ENCODE data around the gene PLCB1.

PLCB1 gene

GRCh38 chr20:8720089-8720488 is 588.0 kb downstream of the PLCB1 start:
- no peak for DNase-seq (ENCODE audit: low read depth in 2 of 2)

- DNase-seq (ENCODE audit: low read depth in 2 of 2): peak in 1 of 2 donors; percentile 1
Measured at GRCh38 chr20:8721098-8721497, 589.0 kb downstream of the PLCB1 start.

DNA sequence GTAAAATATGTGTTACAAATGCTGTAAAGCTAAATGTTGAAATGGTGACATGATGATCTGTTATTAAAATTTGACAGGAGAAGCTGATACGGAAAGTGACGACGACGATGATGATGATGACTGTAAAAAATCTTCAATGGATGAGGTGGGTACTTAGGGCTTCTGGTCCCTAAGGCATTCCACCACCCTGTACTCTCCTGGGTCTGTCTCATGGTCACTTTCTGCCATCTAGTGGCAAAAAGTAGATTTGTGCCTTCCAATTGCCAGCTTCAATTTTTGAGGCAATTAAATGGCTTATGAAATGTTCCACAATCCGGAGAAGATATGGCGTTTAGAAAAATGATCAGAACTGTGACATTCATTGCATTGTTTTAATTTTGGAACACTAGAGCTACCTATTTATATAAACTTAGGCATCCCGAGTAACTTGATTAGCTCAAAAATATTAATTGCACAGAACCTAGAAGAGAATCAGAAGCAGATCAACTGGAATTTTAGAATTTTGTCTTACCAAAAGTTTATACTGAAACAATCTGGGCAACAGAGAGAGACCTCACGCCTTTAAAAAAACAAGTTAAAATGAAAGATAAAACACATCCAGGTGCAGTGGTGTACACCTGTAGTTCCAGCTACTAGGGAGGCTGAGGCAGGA is 590.3 kb downstream of the PLCB1 start:
- peak in 1 of 2 donors; percentile 14 for DNase-seq (ENCODE audit: low read depth in 2 of 2)

DNA sequence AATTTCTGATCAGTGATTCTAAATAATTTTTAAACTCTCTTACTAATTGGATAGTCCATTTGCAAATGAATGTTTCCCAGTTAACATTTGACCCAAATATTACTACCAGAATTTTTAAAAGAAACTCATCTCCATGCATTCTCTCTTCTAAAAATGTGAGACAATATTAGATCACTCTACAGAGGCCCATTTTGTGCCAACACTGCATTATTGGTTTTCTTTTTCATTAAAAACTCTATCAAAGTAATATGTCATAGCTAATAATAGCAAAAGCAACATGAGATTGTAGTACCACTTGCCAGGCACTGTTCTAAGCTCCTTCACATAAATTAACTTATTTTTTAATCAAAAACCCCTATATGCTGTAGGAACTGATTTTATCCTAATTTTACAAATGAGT is 591.2 kb downstream of the PLCB1 start:
- DNase-seq (ENCODE audit: low read depth in 2 of 2): no peak

DNA sequence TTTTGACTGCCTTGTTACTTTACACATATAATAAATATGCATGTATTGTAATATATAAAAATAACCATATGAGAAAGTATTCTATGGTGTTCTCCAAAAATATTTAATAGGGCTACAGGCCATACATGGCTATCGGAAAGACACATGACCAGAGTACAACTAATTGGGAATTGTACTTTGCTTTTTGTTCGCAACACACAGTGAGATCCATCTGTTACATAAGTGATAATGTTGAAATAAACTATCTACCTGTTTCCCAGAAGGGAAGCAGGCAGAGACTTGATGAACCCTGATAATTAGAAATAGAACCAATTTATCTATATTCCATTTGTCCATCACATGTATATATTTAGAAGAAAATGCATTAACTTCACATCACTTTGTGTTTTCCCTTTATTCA is 592.8 kb downstream of the PLCB1 start:
- no peak for DNase-seq (ENCODE audit: low read depth in 2 of 2)

DNA sequence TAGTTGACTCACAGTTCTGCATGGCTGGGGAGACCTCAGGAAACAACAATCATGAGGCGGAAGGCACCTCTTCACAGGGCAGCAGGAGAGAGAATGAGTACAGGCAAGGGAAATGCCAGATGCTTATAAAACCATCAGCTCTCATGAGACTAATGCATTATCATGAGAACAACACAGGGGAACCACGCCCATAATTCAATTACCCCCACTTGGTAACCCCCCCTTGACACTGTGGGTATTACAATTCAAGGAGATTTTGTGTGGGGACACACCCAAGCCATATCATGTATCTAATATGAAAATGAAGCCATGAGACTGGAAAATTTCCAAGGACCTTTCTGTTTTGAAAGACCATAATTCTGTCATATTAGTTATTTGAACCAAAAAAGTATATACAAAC is 594.4 kb downstream of the PLCB1 start:
- DNase-seq (ENCODE audit: low read depth in 2 of 2): no peak

DNA sequence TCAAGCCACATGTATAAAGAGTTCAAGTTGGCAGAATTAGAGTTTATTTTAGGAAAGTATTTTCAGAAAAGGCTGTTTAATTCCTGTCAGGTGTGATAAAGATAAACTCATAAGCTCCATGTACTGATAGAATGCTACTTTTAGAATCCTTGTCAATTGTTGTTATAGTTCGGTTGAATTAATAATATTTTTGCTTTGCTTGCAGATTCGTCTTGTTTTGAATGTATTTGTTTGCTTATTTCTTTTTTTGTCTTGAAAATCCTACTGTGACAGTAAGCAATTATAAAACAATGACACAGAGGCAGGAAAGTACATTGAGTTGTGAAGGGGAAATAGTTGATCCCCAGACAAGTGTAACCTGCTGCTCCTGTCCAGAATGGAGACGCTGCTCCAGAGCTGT is 602.9 kb downstream of the PLCB1 start:
- no peak for DNase-seq (ENCODE audit: low read depth in 2 of 2)

DNA sequence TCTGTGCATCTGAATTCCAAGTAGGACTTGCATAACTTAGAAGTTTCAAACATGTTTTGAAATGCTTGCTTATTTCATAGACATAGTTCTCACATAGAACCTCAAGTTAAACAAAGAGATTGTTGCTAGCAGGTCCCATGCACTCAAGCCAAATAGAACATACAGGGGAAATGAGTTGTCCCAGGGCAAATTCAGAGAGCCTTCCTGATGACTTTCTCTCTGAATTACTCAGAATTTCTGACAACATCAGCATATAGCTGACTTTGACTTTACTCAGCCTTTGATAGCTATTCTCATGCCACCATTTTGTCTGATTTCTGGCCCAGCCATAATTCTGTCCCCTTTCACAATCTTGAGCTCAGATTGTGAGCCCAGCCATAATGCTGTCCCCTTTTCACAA is 603.6 kb downstream of the PLCB1 start:
- no peak for DNase-seq (ENCODE audit: low read depth in 2 of 2)

- DNase-seq (ENCODE audit: low read depth in 2 of 2): no peak
Measured at GRCh38 chr20:8740265-8740664, 608.2 kb downstream of the PLCB1 start.

DNA sequence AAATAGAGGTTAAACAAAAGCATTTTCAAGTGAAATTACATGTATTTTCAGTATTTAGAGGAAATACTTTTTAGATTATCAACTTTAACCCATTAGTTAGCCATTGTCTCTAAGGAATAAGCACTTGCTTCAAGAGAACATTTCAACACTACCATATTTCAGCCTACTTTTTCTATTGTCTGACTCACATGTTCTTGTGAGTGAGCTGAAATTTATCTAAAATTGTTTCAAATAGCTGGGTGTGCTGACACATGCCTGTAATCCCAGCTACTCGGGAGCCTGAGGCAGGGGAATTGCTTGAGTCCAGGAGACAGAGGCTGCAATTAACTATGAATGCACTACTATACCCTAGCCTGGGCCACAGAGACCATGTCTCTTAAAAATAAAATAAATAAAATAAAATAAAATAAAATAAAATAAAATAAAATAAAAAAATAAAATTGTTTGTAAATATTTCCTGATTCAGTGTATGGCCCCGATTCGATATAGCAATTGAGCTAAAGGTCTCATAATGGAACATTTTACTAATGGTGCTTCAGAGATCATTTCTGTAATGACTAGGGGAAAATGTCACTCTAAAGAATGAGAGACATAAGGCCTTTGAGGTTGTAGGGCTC is 612.3 kb downstream of the PLCB1 start:
- DNase-seq (ENCODE audit: low read depth in 2 of 2): no peak

DNA sequence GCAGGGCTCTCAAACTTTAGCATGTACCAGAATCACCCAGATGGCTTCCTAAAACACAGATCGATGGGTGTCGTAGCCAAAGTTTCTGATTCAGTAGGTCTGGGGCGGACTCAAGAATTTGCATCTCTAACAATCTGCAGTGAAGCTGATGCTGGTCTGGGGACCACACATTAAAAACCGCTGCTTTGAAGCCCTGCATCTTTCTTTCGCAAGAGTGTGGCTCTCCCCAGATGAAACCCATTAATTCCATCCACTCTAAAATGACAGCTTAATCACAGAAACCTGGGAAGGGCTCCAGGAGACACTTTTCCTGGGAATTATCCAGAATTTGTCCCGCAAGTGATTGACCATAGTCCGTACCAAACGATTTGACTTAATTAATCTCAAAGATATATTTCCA is 617.0 kb downstream of the PLCB1 start:
- DNase-seq (ENCODE audit: low read depth in 2 of 2): no peak

- DNase-seq (ENCODE audit: low read depth in 2 of 2): no peak
Measured at GRCh38 chr20:8749986-8750385, 617.9 kb downstream of the PLCB1 start.

DNA sequence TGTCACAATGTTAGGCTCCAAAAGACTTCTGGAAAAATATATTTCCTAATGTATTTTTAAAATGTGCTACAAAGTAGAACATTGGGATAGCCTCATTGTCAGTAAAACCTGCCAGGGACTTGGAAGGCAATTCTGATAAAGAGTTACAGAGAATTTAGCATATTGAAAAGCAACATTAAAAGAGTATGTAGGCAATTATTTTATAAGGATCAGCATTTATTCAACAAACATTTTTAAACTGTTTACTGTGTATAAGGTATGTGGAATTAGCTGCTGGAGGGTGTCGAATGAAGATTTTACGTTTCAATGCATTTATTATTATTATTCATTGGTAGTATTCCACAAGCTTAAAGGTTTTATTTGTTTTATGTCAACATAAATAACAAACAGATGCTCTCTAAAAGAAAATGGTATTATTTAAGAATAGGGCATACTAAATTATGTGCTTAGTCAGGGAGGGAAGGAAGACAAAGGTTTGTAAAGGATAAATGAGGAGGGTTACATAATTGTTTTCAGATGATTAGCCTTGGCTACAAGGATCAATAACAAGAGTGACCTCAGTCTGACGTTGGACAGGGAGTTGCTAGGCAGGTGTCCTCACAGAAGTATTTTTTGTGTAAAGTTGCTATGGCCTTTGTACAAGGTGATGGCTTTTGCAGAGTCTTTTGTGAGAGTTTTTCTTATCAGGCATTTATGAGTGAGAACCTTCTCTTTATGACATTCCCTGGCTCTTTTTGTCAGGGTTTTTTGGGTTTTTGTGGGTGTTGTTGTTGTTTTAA is 623.5 kb downstream of the PLCB1 start:
- no peak for DNase-seq (ENCODE audit: low read depth in 2 of 2)

DNA sequence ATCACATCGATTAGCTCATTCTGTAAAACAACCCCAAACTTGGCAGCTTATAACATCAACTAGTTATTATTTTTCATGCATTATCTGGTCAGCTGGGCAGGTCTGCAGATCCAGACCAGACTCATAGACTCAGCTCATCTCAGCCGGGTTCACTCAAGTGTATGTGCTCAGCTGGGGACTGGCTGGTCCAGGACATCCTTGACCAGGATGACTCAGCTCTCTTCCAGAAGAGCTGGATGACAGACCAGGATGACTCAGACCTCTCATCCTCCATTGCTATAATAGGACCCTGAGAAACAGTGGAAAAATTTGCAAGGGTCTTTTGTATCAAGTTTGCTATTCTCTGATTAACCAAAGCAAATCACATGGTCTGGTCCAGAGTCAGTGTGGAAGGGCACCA is 624.3 kb downstream of the PLCB1 start:
- no peak for DNase-seq (ENCODE audit: low read depth in 2 of 2)

DNA sequence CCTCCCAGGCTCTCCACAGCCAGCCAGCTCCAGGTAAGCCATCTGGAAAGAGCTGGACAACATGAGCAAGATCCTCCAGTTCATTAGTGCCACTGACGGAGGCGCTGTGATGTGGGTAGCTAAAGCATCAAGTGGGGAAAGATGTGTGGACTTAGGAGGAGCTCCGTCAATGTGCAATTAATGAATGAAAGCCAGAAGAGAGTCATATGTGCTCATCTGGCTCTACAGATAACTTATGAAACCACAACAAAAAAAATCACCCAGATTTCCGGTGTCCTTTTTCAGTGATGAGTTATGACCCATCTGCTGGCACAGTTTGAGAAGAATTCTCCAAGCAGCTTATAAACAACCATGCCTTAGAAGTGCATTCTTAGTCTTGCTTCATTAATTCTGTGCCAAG is 625.1 kb downstream of the PLCB1 start:
- no peak for DNase-seq (ENCODE audit: low read depth in 2 of 2)

GRCh38 chr20:8764344-8764962 is 632.4 kb downstream of the PLCB1 start:
- no peak for DNase-seq (ENCODE audit: low read depth in 2 of 2)

DNA sequence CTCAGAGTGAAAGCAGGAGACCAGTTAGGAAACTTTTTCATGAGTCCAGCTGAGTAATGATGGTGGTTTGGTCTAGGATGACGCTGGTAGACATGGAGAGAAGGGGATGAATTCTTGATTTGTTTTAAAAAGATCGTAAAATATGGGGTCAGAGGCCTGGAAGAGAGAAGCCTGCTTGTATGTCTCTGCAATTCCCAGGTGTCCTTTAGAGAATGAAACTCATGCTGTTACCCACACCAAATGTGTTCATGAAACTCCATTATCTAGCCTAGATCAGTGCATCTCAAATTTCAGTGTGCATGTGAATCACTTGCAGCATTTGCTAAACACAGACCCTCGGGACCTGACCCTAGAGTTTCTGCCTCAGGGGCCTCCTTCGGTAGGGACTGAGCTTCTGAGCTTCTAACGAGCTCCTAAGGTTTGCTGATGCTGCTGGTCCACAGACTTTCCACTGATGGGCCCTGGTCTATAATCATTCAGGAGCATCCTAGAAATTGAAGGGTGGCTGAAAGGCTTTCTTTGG is 634.9 kb downstream of the PLCB1 start:
- DNase-seq (ENCODE audit: low read depth in 2 of 2): no peak

DNA sequence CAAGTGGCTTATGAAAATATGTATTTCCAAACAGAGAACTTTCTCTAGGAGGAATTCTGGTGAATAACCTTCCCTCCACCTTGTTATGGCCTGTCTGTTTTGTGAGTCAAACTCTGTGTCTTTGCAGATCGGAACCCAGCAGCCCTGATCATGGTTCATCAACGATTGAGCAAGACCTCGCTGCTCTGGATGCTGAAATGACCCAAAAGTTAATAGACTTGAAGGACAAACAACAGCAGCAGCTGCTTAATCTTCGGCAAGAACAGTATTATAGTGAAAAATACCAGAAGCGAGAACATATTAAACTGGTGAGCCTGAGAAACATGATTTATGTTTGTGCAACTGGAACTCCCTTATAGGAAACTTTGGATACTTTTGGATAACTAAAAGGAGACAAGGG is 642.3 kb downstream of the PLCB1 start:
- no peak for DNase-seq (ENCODE audit: low read depth in 2 of 2)

- DNase-seq (ENCODE audit: low read depth in 2 of 2): no peak
Measured at GRCh38 chr20:8777911-8778310, 645.8 kb downstream of the PLCB1 start.

DNA sequence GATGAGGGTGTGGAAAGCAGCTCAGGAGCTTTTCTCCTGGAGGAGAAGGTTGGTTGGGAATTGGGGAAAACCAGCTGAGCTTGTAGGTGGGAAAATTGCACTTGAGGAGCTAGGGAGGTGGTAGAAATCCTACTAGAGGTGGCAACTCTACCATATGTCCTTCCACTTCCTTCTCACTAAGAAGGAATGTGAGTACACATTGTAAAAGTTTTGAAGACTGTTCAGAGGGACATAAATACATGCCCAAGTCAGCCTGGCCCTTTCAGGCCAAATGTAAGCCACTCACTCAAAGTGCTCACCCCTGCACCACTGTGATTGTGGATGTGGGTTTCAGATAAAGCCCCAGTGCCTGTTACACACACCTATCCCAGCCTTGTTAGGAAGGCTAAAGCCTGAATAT is 646.3 kb downstream of the PLCB1 start:
- DNase-seq (ENCODE audit: low read depth in 2 of 2): no peak

GRCh38 chr20:8780915-8781314 is 648.8 kb downstream of the PLCB1 start:
- DNase-seq (ENCODE audit: low read depth in 2 of 2): no peak

DNA sequence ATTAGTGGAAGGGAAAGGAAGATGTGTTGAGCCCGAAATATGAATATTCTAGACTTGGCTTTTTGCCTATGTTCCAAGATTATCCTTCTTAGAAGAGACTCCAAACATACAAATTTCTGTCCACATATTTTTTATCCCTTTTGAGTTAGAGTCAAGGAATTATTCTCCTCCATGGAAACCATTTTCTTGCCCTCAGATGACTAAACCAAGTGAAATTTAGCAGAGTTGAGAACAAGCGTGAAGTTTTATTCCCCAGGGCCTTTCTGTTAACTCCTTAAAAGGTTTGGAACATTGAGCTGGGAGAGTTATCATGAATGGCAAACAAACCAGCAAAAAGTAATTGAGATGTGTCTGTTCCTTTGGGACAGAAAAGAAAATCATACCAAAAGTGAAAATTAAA is 650.7 kb downstream of the PLCB1 start:
- DNase-seq (ENCODE audit: low read depth in 2 of 2): no peak

DNA sequence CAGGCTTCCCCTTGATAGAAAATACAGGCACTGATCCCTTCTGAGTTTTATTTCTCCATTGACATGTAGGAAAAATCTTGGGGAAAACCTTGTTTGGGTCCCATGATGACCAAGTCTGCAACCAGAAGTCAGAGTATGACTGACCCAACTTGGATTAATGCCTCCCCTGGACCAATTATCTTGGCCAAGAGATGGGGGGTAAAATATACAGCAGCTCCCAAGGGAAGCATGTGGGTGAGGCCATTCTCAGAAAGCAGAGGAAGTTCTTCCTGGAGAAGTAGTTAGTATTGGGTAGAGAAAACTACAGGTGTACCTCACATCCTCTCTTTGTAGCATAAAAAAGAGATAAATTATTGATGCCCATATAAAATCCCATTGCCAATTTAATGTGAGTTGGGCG is 651.7 kb downstream of the PLCB1 start:
- DNase-seq (ENCODE audit: low read depth in 2 of 2): no peak
